Smooth muscle cell (in vitro differentiated cells): ENCODE data around the gene DNAL1. TPM values are rescaled to one million over a fixed set of nuclear protein-coding genes. Genes with fewer than 3 reads are reported as not detected.
"Not testable (repeated sequence)": the region's sequence is repeated elsewhere in the genome, so short reads cannot be mapped to it uniquely, and the experiment has no call there.

Source experiments
- DNase-seq: peaks from one replicate; lab custom pipeline; 2025; ENCODE audit not compliant: unreplicated experiment; lab: John Stamatoyannopoulos, UW
- H2AFZ ChIP-seq: fragments of 200-600 bp; sonication (generic); 2 replicates; pipeline ENCODE4 v1.6.0; 2016; ENCODE audit warnings: antibody characterized with exemption, low read depth, mild to moderate bottlenecking
- H3F3A ChIP-seq: fragments of 200-600 bp; sonication (generic); 2 replicates; pipeline ENCODE4 v1.6.0; 2017; ENCODE audit warnings: antibody characterized with exemption, low read depth
- H3K27ac ChIP-seq: fragments of 200-600 bp; sonication (generic); 2 replicates; pipeline ENCODE4 v1.5.1; 2016; ENCODE audit warnings: low read depth, mild to moderate bottlenecking
- H3K27me3 ChIP-seq: fragments of 200-600 bp; sonication (generic); 2 replicates; pipeline ENCODE4 v1.6.1; 2016; ENCODE audit warnings: low read depth, mild to moderate bottlenecking
- H3K36me3 ChIP-seq: fragments of 200-600 bp; sonication (generic); 2 replicates; pipeline ENCODE4 v1.5.1; 2016; ENCODE audit warnings: low read depth
- H3K4me1 ChIP-seq: fragments of 200-600 bp; sonication (generic); 2 replicates; pipeline ENCODE4 v1.5.1; 2016; ENCODE audit warnings: low read depth
- H3K4me2 ChIP-seq: fragments of 200-600 bp; sonication (generic); 2 replicates; pipeline ENCODE4 v1.6.0; 2016; ENCODE audit warnings: mild to moderate bottlenecking
- H3K4me3 ChIP-seq: fragments of 200-600 bp; sonication (generic); 2 replicates; pipeline ENCODE4 v1.5.1; 2016; ENCODE audit warnings: mild to moderate bottlenecking
- H3K79me2 ChIP-seq: fragments of 200-600 bp; sonication (generic); 2 replicates; pipeline ENCODE4 v1.6.0; 2016; ENCODE audit warnings: low read depth, mild to moderate bottlenecking
- H3K9ac ChIP-seq: fragments of 200-600 bp; sonication (generic); 2 replicates; pipeline ENCODE4 v1.6.0; 2016; ENCODE audit warnings: low read depth
- H3K9me3 ChIP-seq: fragments of 200-600 bp; sonication (generic); replicated peaks from 2 replicates; pipeline ENCODE4 v1.5.1; 2016; ENCODE audit warnings: low read depth
- H4K20me1 ChIP-seq: fragments of 200-600 bp; sonication (generic); 2 replicates; pipeline ENCODE4 v1.6.0; 2016; ENCODE audit warnings: low read depth
- WGBS: methylation state at CpG from one replicate; pipeline ENCODE4 v1.1.7; 2016; ENCODE audit warnings: low lambda C conversion rate; 5-methylcytosine and 5-hydroxymethylcytosine counted together
- polyA plus RNA-seq: library from polyadenylated mRNA; unstranded; fragments of >200 nt; fragmentation: Nextera tagmentation; extraction: Ambion mirVana; gene quantifications from 2 replicates; pipeline ENCODE4 v1.2.1, GENCODE V29; 2016
- total RNA-seq: library from RNA; depleted of rRNA; stranded (reverse); fragments of >200 nt; gene quantifications from 2 replicates; pipeline ENCODE4 v1.2.3, GENCODE V29; 2014
- TF ChIP-seq, protein P1 (sequence below): fragments of 200-600 bp; sonication (generic); IDR thresholded peaks from 2 replicates; pipeline ENCODE4 v1.5.1; 2017; ENCODE audit warnings: borderline replicate concordance, mild to moderate bottlenecking, antibody characterized with exemption; ENCODE audit not compliant: insufficient read depth, poor library complexity, severe bottlenecking

DNAL1 gene
- total and polyA plus RNA-seq, 2 experiments from 2014 or later: 10.4 to 12.2 TPM

DNA sequence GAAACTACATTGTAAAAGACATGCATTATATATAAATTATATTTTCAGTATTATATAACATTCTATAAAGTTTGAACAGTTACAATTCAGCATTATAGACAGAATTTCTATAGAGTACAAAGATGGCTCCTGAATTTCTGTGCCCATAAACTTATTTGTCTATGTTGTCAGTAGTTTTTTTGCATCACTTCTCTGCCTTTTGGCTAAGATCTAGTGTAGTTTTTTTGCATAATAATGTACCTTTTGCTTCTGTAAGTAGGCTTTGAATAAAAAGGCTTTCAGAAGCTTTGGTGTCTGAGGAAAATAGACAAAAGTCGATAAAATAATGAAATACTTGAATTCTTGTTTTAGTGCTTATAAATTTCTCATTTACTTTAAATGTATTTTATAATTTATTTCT lies 11.1 kb downstream of the DNAL1 start:
- no peak overlapping the region for H3K4me2 ChIP-seq
- H3K4me1 ChIP-seq: no peaks in the 10 kb centered on the region
- 98% methylated on average over 1 of the region's 1 CpG for WGBS
- no peaks in the 10 kb centered on the region for H3K9me3 ChIP-seq
- peaks cover 8% of the 10 kb centered on the region for H3K79me2 ChIP-seq
- DNase-seq: no peak
- H4K20me1 ChIP-seq: no peaks in the 10 kb centered on the region
- H2AFZ ChIP-seq: no peak overlapping the region
- peaks cover 3% of the 10 kb centered on the region for H3K36me3 ChIP-seq
- no peaks in the 10 kb centered on the region for H3K27me3 ChIP-seq
- no peak overlapping the region for H3K4me3 ChIP-seq
- no peak overlapping the region for H3K9ac ChIP-seq
- H3F3A ChIP-seq: no peaks in the 10 kb centered on the region
- H3K27ac ChIP-seq: no peak overlapping the region
- TF ChIP-seq, protein P1, sequence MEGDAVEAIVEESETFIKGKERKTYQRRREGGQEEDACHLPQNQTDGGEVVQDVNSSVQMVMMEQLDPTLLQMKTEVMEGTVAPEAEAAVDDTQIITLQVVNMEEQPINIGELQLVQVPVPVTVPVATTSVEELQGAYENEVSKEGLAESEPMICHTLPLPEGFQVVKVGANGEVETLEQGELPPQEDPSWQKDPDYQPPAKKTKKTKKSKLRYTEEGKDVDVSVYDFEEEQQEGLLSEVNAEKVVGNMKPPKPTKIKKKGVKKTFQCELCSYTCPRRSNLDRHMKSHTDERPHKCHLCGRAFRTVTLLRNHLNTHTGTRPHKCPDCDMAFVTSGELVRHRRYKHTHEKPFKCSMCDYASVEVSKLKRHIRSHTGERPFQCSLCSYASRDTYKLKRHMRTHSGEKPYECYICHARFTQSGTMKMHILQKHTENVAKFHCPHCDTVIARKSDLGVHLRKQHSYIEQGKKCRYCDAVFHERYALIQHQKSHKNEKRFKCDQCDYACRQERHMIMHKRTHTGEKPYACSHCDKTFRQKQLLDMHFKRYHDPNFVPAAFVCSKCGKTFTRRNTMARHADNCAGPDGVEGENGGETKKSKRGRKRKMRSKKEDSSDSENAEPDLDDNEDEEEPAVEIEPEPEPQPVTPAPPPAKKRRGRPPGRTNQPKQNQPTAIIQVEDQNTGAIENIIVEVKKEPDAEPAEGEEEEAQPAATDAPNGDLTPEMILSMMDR: no peak

DNA sequence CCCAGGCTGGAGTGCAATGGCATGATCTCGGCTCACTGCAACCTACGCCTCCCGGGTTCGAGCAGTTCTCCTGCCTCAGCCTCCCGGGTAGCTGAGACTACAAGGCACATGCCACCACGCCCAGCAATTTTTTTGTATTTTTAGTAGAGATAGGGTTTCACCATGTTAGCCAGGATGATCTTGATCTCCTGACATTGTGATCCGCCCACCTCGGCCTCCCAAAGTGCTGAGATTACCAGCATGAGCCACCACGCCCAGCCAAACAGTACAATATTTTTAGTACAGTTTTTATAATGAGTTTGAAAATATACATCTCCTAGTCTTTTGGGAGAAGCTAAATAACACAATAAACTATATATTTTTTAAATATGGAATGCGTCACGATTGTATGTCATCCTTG lies 14.4 kb downstream of the DNAL1 start:
- not testable (repeated sequence) for H4K20me1 ChIP-seq, H3K27me3 ChIP-seq, H2AFZ ChIP-seq, DNase-seq, H3K4me2 ChIP-seq, H3K9ac ChIP-seq, H3K36me3 ChIP-seq, H3K4me3 ChIP-seq, H3K9me3 ChIP-seq, H3K4me1 ChIP-seq, H3K27ac ChIP-seq, H3K79me2 ChIP-seq, H3F3A ChIP-seq
- 97% methylated on average over 11 of the region's 11 CpGs for WGBS

DNA sequence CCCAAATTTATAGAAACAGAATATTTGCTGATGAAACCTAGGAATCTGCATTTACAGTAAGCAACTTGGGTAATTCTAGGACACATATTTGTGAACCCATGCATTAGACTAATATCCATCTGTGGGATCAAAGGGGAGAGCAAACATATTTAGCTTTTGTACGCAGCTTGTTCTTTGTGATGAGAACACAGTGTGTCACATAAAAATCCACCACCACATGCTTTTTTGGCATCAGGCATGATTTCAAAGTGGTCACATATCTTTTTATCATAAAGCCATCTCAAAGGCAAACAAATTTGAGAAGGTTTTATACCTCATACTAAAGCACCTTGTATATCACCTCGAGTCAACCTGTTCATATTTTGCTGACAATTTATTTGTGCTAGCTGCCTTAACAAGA lies 15.7 kb downstream of the DNAL1 start:
- no peaks in the 10 kb centered on the region for H3F3A ChIP-seq
- no peak overlapping the region for H3K27ac ChIP-seq
- H3K36me3 ChIP-seq: peaks cover 5% of the 10 kb centered on the region
- no peak overlapping the region for H3K4me2 ChIP-seq
- TF ChIP-seq, protein P1: no peak
- H2AFZ ChIP-seq: no peak overlapping the region
- no peaks in the 10 kb centered on the region for H3K9me3 ChIP-seq
- no peaks in the 10 kb centered on the region for H3K27me3 ChIP-seq
- no peak overlapping the region for H3K4me3 ChIP-seq
- H3K79me2 ChIP-seq: no peaks in the 10 kb centered on the region
- H4K20me1 ChIP-seq: no peaks in the 10 kb centered on the region
- WGBS: 97% methylated on average over 2 of the region's 2 CpGs
- DNase-seq: no peak
- no peaks in the 10 kb centered on the region for H3K4me1 ChIP-seq
- no peak overlapping the region for H3K9ac ChIP-seq

DNA sequence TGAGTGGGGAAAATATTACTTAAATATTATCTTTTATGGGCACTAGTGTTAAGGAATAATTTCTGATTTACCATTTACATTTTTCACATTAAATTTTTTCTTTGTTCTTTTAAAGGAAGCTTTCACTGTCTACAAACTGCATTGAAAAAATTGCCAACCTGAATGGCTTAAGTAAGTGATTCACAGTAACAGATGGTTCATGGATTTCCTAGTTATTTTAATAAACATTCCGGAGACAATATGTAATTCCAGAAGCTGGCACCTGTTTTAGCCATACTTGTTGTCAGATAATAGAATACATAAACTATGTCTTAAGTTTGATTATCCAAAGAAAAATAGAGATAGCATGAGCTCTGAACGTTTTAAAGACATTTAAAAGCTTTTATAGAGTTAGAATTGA lies 17.1 kb downstream of the DNAL1 start:
- 69% methylated on average over 2 of the region's 2 CpGs for WGBS
- Histone ChIP-seq H3K9ac (no peak overlapping the region), H3K79me2 (no peaks in the 10 kb centered on the region), H4K20me1 (no peaks in the 10 kb centered on the region), H3K27ac (no peak overlapping the region), H3K27me3 (no peaks in the 10 kb centered on the region), H3K4me2 (no peak overlapping the region), H3K36me3 (peaks cover 5% of the 10 kb centered on the region), H3K4me1 (no peaks in the 10 kb centered on the region), H2AFZ (no peak overlapping the region), H3K9me3 (no peaks in the 10 kb centered on the region), H3F3A (no peaks in the 10 kb centered on the region), H3K4me3 (no peak overlapping the region)
- no peak for DNase-seq
- TF ChIP-seq, protein P1: no peak
